WERI-Rb-1 (cell line): ENCODE data around the gene STAB2.

Experiments used
- DNase-seq: peaks from one replicate; pipeline ENCODE4 v3.0.0-alpha.2; 2020
- H3K27ac ChIP-seq: fragments of 250-450 bp; sonication (Bioruptor Pico); 2 replicates; pipeline ENCODE4 v1.5.1; 2020; ENCODE audit warnings: mild to moderate bottlenecking, moderate library complexity
- H3K27me3 ChIP-seq: fragments of 250-450 bp; sonication (Bioruptor Pico); 2 replicates; pipeline ENCODE4 v1.5.1; 2021; ENCODE audit warnings: mild to moderate bottlenecking, low read depth, moderate library complexity; ENCODE audit not compliant: insufficient read depth, severe bottlenecking
- H3K36me3 ChIP-seq: fragments of 250-450 bp; sonication (Bioruptor Pico); 2 replicates; pipeline ENCODE4 v1.5.1; 2020; ENCODE audit warnings: mild to moderate bottlenecking, moderate library complexity
- H3K4me3 ChIP-seq: 2 replicates; pipeline ENCODE4 v1.5.1; 2011; ENCODE audit warnings: low read depth, mild to moderate bottlenecking, control low read depth, low read length
- H3K9me3 ChIP-seq: fragments of 250-450 bp; sonication (Bioruptor Pico); 2 replicates; pipeline ENCODE4 v1.5.1; 2021; ENCODE audit warnings: mild to moderate bottlenecking, moderate library complexity; ENCODE audit not compliant: severe bottlenecking
- CTCF ChIP-seq: IDR thresholded peaks from 2 replicates; pipeline ENCODE4 v1.5.1; 2011; ENCODE audit warnings: low read depth, mild to moderate bottlenecking, control low read depth, inconsistent platforms, low read length

Gene STAB2

GRCh38 chr12:103668520-103668919, 81.4 kb downstream of the STAB2 start:
- no peak for DNase-seq
- no peaks in the 10 kb centered on the region for H3K9me3 ChIP-seq
- H3K4me3 ChIP-seq = no peak overlapping the region
- no peaks in the 10 kb centered on the region for H3K27me3 ChIP-seq
- TF ChIP-seq CTCF = no peak
- no peak overlapping the region for H3K27ac ChIP-seq
- no peaks in the 10 kb centered on the region for H3K36me3 ChIP-seq

- no peak for TF ChIP-seq CTCF
- H3K9me3 ChIP-seq = no peaks in the 10 kb centered on the region
- H3K27me3 ChIP-seq = no peaks in the 10 kb centered on the region
- no peak for DNase-seq
- H3K4me3 ChIP-seq = no peak overlapping the region
- no peaks in the 10 kb centered on the region for H3K36me3 ChIP-seq
- no peak overlapping the region for H3K27ac ChIP-seq
Observed at GRCh38 chr12:103671367-103671766, 84.3 kb downstream of the STAB2 start.

- H3K36me3 ChIP-seq = no peaks in the 10 kb centered on the region
- H3K9me3 ChIP-seq = no peaks in the 10 kb centered on the region
- H3K27me3 ChIP-seq = no peaks in the 10 kb centered on the region
- no peak overlapping the region for H3K4me3 ChIP-seq
- TF ChIP-seq CTCF = no peak
- H3K27ac ChIP-seq = no peak overlapping the region
- no peak for DNase-seq
Observed at GRCh38 chr12:103672401-103673119, 85.5 kb downstream of the STAB2 start.

- H3K27ac ChIP-seq = no peak overlapping the region
- H3K4me3 ChIP-seq = no peak overlapping the region
- H3K36me3 ChIP-seq = no peaks in the 10 kb centered on the region
- TF ChIP-seq CTCF = no peak
- H3K27me3 ChIP-seq = no peaks in the 10 kb centered on the region
- no peak for DNase-seq
- no peaks in the 10 kb centered on the region for H3K9me3 ChIP-seq
Observed at GRCh38 chr12:103673487-103673886, 86.4 kb downstream of the STAB2 start.

GRCh38 chr12:103673891-103674375, 86.9 kb downstream of the STAB2 start:
- H3K27ac ChIP-seq = no peak overlapping the region

More at GRCh38 chr12:103673891-103674375, 86.9 kb downstream of the STAB2 start:
- H3K36me3 ChIP-seq = no peaks in the 10 kb centered on the region
- H3K9me3 ChIP-seq = no peaks in the 10 kb centered on the region
- no peaks in the 10 kb centered on the region for H3K27me3 ChIP-seq
- no peak for TF ChIP-seq CTCF
- DNase-seq = no peak
- no peak overlapping the region for H3K4me3 ChIP-seq
